OCI-LY7 (cell line): ENCODE data around the gene MKI67. TPM values are rescaled to one million over a fixed set of nuclear protein-coding genes. Genes with fewer than 3 reads are reported as not detected.

Experiments
- BruUV-seq: library from RNA; stranded (reverse); fragments of 400-500 nt; replicated peaks from 2 replicates; lab custom pipeline; 2021; lab: Mats Ljungman, UMichigan
- CTCF ChIA-PET: fragments of 300-600 bp; sonication (Branson Sonifier 250); formaldehyde crosslinking; loops from one replicate; lab custom pipeline; 2022; ENCODE audit warnings: antibody characterized with exemption; ENCODE audit not compliant: unreplicated experiment; lab: Charles Lee
- POLR2A ChIA-PET: fragments of 300-600 bp; sonication (Branson Sonifier 250); formaldehyde crosslinking; loops from one replicate; lab custom pipeline; 2022; ENCODE audit warnings: antibody characterized with exemption; lab: Charles Lee
- DNase-seq: peaks from one replicate; pipeline ENCODE4 v3.0.0-alpha.2; 2015; ENCODE audit warnings: low spot score
- H2AFZ ChIP-seq: fragments of 200-600 bp; sonication (generic), shearing (Covaris generic); 2 replicates; pipeline ENCODE4 v1.6.1; 2014; ENCODE audit warnings: mild to moderate bottlenecking, antibody characterized with exemption, low read length, moderate library complexity
- H3K27ac ChIP-seq: fragments of 200-600 bp; sonication (generic); 2 replicates; pipeline ENCODE4 v1.5.1; 2014; ENCODE audit warnings: mixed run types, low read depth, mild to moderate bottlenecking, moderate library complexity, low read length, inconsistent platforms; ENCODE audit not compliant: poor library complexity, severe bottlenecking
- H3K36me3 ChIP-seq: fragments of 200-600 bp; sonication (generic); 2 replicates; pipeline ENCODE4 v1.6.1; 2014; ENCODE audit warnings: mild to moderate bottlenecking, antibody characterized with exemption, low read length, moderate library complexity, mixed read lengths; ENCODE audit not compliant: insufficient read depth
- H3K4me1 ChIP-seq: fragments of 200-600 bp; sonication (generic); 2 replicates; pipeline ENCODE4 v1.5.1; 2014; ENCODE audit warnings: mild to moderate bottlenecking, low read length; ENCODE audit not compliant: insufficient read depth, poor library complexity, severe bottlenecking
- H3K4me2 ChIP-seq: fragments of 200-600 bp; sonication (generic); 2 replicates; pipeline ENCODE4 v1.6.1; 2014; ENCODE audit warnings: mild to moderate bottlenecking, low read length
- H3K4me3 ChIP-seq: fragments of 200-600 bp; sonication (generic); 2 replicates; pipeline ENCODE4 v1.5.1; 2014; ENCODE audit warnings: mild to moderate bottlenecking, low read depth, low read length; ENCODE audit not compliant: poor library complexity, severe bottlenecking
- H3K79me2 ChIP-seq: fragments of 200-600 bp; sonication (generic); 2 replicates; pipeline ENCODE4 v1.6.1; 2016; ENCODE audit warnings: low read depth, mild to moderate bottlenecking, low read length, moderate library complexity, mixed read lengths; ENCODE audit not compliant: insufficient read depth
- H3K9me2 ChIP-seq: fragments of 200-600 bp; sonication (generic); 2 replicates; pipeline ENCODE4 v1.6.1; 2016; ENCODE audit warnings: mild to moderate bottlenecking, low read length, mixed read lengths; ENCODE audit not compliant: insufficient read depth
- H3K9me3 ChIP-seq: fragments of 200-600 bp; sonication (generic); 2 replicates; pipeline ENCODE4 v1.6.1; 2014; ENCODE audit warnings: mild to moderate bottlenecking, mixed run types, low read length, mixed read lengths
- H4K20me1 ChIP-seq: fragments of 200-600 bp; sonication (generic); 2 replicates; pipeline ENCODE4 v1.6.1; 2014; ENCODE audit warnings: mild to moderate bottlenecking, antibody characterized with exemption, low read length, moderate library complexity, mixed read lengths; ENCODE audit not compliant: insufficient read depth
- CTCF ChIP-seq: fragments of 200-600 bp; sonication (generic); conservative IDR thresholded peaks from 2 replicates; pipeline ENCODE4 v1.5.1; 2014; ENCODE audit warnings: mild to moderate bottlenecking, antibody characterized with exemption, low read length, moderate library complexity, mixed read lengths
- EZH2phosphoT487 ChIP-seq: fragments of 200-600 bp; sonication (generic); IDR thresholded peaks from 2 replicates; pipeline ENCODE4 v1.6.1; 2018; ENCODE audit warnings: low read depth, borderline replicate concordance, mild to moderate bottlenecking, mixed run types, antibody characterized with exemption, low read length, moderate library complexity, mixed read lengths
- intact Hi-C: fragments of 100-400 bp; cut with micrococcal nuclease; formaldehyde crosslinking; loops from one replicate; pipeline ENCODE4 v1.10.0; 2022; ENCODE audit not compliant: unreplicated experiment
- total RNA-seq, 2 experiments: library from RNA; depleted of rRNA in 1 of 2; stranded (reverse); fragments of >200 nt in 1 of 2; shearing (Covaris generic) in 1 of 2; gene quantifications; 2 replicates each; pipeline ENCODE4 v1.2.3, GENCODE V29; 2014 to 2022

The MKI67 gene
- total RNA-seq, 2 experiments from 2014 or later = 139 to 192 TPM

GRCh38 chr10:128081720-128082119 lies 44.5 kb downstream of the MKI67 start:
- no peak overlapping the region for H3K4me3 ChIP-seq
- no peak for DNase-seq
- ChIA-PET POLR2A (interaction anchor here (0.6 kb wide), 2 partner anchors 18 to 37 kb away, joined by 4 read pairs; no protein-coding TSS in a partner anchor), CTCF (no interaction called here)
- BruUV-seq = no TSS peak
- H3K9me2 ChIP-seq = no peaks in the 10 kb centered on the region
- TF ChIP-seq EZH2phosphoT487 (no peak), CTCF (no peak)
- no peaks in the 10 kb centered on the region for H3K9me3 ChIP-seq
- peaks cover 3% of the 10 kb centered on the region; the same call in 1 of the 2 replicates for H3K36me3 ChIP-seq
- no peaks in the 10 kb centered on the region for H4K20me1 ChIP-seq
- H3K79me2 ChIP-seq = no peaks in the 10 kb centered on the region
- intact Hi-C loops = no loop called here
- H2AFZ ChIP-seq = no peak overlapping the region
- no peak overlapping the region for H3K27ac ChIP-seq
- no peak overlapping the region for H3K4me2 ChIP-seq
- H3K4me1 ChIP-seq = no peaks in the 10 kb centered on the region

GRCh38 chr10:128081222-128081621 lies 45.0 kb downstream of the MKI67 start:
- Histone ChIP-seq H3K27ac (no peak overlapping the region), H3K36me3 (peaks cover 3% of the 10 kb centered on the region; the same call in 1 of the 2 replicates), H3K4me1 (no peaks in the 10 kb centered on the region), H3K9me2 (no peaks in the 10 kb centered on the region), H2AFZ (no peak overlapping the region), H4K20me1 (no peaks in the 10 kb centered on the region), H3K4me2 (no peak overlapping the region), H3K9me3 (no peaks in the 10 kb centered on the region), H3K79me2 (no peaks in the 10 kb centered on the region), H3K4me3 (no peak overlapping the region)
- TF ChIP-seq CTCF = no peak
- TF ChIP-seq EZH2phosphoT487 = no peak
- ChIA-PET POLR2A (no interaction called here), CTCF (no interaction called here)
- no TSS peak for BruUV-seq
- intact Hi-C loops = no loop called here
- DNase-seq = no peak

GRCh38 chr10:128080641-128081040 lies 45.6 kb downstream of the MKI67 start:
- H3K79me2 ChIP-seq = no peaks in the 10 kb centered on the region
- no peaks in the 10 kb centered on the region for H3K4me1 ChIP-seq
- BruUV-seq = no TSS peak
- intact Hi-C loops = no loop called here
- DNase-seq = no peak
- H2AFZ ChIP-seq = no peak overlapping the region
- ChIA-PET CTCF (no interaction called here), POLR2A (no interaction called here)
- H3K4me2 ChIP-seq = no peak overlapping the region
- no peak overlapping the region for H3K27ac ChIP-seq
- H3K9me3 ChIP-seq = no peaks in the 10 kb centered on the region
- no peak overlapping the region for H3K4me3 ChIP-seq
- H3K9me2 ChIP-seq = no peaks in the 10 kb centered on the region
- TF ChIP-seq CTCF = no peak
- no peak for TF ChIP-seq EZH2phosphoT487
- peaks cover 3% of the 10 kb centered on the region; the same call in 1 of the 2 replicates for H3K36me3 ChIP-seq
- H4K20me1 ChIP-seq = no peaks in the 10 kb centered on the region
